22Rv1 (cell line): ENCODE results near the gene MAP3K5.
A peak's percentile ranks its signal among the peaks of the same experiment; 100 is the strongest.
"Not testable (repeated sequence)": the region's sequence is repeated elsewhere in the genome, so short reads cannot be mapped to it uniquely, and the experiment has no call there.

Source experiments
- H3K27ac ChIP-seq: fragments of 450-650 bp; 2 replicates; pipeline ENCODE4 v1.5.1; 2017
- CTCF ChIP-seq: fragments of 450-650 bp; IDR thresholded peaks from 2 replicates; pipeline ENCODE4 v1.5.1; 2017; ENCODE audit warnings: mild to moderate bottlenecking
- ZFX ChIP-seq: fragments of 450-650 bp; IDR thresholded peaks from 2 replicates; pipeline ENCODE4 v1.6.1; 2017; ENCODE audit warnings: antibody characterized with exemption, borderline replicate concordance

MAP3K5 gene

GRCh38 chr6:136586295-136586694, 206.0 kb downstream of the MAP3K5 start:
- no peak overlapping the region for H3K27ac ChIP-seq
- no peak for TF ChIP-seq CTCF
- no peak for TF ChIP-seq ZFX

GRCh38 chr6:136585523-136585922, 206.8 kb downstream of the MAP3K5 start:
- H3K27ac ChIP-seq = not testable (repeated sequence)

- H3K27ac ChIP-seq = not testable (repeated sequence)
Observed at GRCh38 chr6:136584290-136584689, 208.0 kb downstream of the MAP3K5 start.

- H3K27ac ChIP-seq = no peak overlapping the region
- TF ChIP-seq CTCF (peak; percentile 82), ZFX (no peak)
Observed at GRCh38 chr6:136582711-136583471, 209.4 kb downstream of the MAP3K5 start.

GRCh38 chr6:136579800-136580199, 212.5 kb downstream of the MAP3K5 start:
- TF ChIP-seq CTCF (no peak), ZFX (no peak)
- no peak overlapping the region for H3K27ac ChIP-seq

- no peak overlapping the region for H3K27ac ChIP-seq
- TF ChIP-seq CTCF = no peak
- no peak for TF ChIP-seq ZFX
Observed at GRCh38 chr6:136576821-136577220, 215.5 kb downstream of the MAP3K5 start.

- H3K27ac ChIP-seq = no peak overlapping the region
- TF ChIP-seq ZFX = no peak
- TF ChIP-seq CTCF = no peak
Observed at GRCh38 chr6:136571496-136571895, 220.8 kb downstream of the MAP3K5 start.

- TF ChIP-seq CTCF (no peak), ZFX (no peak)
Observed at GRCh38 chr6:136571065-136571464, 221.2 kb downstream of the MAP3K5 start.

More at GRCh38 chr6:136571065-136571464, 221.2 kb downstream of the MAP3K5 start:
- H3K27ac ChIP-seq = no peak overlapping the region
